GM03348 (cell line): Measurements from ENCODE around the gene MTHFR.

Experiments used
- DNase-seq: peaks from one replicate; pipeline ENCODE4 v3.0.0; 2012; ENCODE audit warnings: low spot score

Gene MTHFR

GRCh38 chr1:11805422-11806306 lies at the start of gene MTHFR, which contains the start of gene CLCN6:
Gene MTHFR, minus strand, starts transcription at chr1:11805964. Its CDS starts 2,848 bp downstream, at chr1:11803116.
Gene CLCN6, plus strand, starts transcription at chr1:11806191. Its CDS starts 72 bp downstream, at chr1:11806263.
- peak; percentile 98 for DNase-seq

- DNase-seq, result no peak
These were observed 49.7 kb upstream of the MTHFR start for GRCh38 chr1:11855430-11855829.

- DNase-seq, result no peak
These were observed 48.8 kb upstream of the MTHFR start for GRCh38 chr1:11854519-11854918.

- DNase-seq, result no peak
These were observed 45.4 kb upstream of the MTHFR start for GRCh38 chr1:11851180-11851579.

DNA sequence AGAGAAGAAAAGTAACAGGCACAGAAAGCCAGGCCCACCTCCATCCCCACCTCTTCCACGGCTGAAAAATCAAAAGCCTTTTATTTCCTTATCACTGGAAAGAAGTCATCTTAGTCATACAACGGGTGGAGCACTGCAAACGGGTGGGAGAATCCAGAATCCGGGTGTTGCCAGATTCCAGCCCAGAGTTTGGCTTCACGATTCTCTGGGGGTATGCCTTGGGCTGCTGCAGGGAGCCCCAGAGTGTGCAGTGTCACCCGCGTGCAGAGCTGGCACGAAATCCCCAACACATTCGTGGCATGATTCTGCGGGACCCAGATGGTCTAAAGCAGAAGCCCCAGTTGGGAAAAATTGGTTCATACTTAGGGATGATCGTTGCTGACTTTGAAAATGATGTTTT lies 44.4 kb upstream of the MTHFR start:
- no peak for DNase-seq

GRCh38 chr1:11848373-11848700 lies 42.6 kb upstream of the MTHFR start:
- DNase-seq, result no peak

- peak; percentile 48 for DNase-seq
These were observed 42.1 kb upstream of the MTHFR start, which contains the start of gene NPPA for GRCh38 chr1:11847667-11848372. Gene NPPA, minus strand, starts transcription at chr1:11847783. Its CDS starts 99 bp downstream, at chr1:11847684.

DNA sequence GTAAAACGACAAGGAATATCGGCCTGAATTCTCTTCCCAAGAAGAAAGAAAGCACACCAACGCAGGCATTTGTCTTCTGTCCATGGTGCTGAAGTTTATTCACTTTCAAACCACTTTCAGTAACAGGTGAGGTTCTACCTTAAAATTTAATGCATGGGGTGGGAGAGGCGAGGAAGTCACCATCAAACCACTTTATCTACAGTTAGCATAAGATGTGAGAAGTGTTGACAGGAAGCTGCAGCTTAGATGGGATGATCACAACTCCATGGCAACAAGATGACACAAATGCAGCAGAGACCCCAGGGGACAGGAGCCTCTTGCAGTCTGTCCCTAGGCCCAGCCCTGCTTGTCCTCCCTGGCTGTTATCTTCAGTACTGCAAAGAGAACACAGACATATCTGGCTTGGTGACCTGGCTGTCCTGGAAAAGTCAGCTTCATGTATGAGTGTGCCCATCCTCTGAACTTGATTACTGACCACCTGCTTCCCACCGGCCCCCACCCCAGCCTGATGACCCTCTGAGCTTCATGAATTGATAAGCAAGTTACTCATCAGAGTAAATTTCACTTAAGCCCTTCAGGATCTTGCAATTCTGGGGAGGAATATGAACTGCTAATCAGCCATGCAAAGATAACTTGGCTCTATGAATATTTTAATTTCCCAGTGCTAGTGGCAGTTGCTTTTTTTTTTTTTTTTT lies 40.0 kb upstream of the MTHFR start:
- DNase-seq, result peak; percentile 45

DNA sequence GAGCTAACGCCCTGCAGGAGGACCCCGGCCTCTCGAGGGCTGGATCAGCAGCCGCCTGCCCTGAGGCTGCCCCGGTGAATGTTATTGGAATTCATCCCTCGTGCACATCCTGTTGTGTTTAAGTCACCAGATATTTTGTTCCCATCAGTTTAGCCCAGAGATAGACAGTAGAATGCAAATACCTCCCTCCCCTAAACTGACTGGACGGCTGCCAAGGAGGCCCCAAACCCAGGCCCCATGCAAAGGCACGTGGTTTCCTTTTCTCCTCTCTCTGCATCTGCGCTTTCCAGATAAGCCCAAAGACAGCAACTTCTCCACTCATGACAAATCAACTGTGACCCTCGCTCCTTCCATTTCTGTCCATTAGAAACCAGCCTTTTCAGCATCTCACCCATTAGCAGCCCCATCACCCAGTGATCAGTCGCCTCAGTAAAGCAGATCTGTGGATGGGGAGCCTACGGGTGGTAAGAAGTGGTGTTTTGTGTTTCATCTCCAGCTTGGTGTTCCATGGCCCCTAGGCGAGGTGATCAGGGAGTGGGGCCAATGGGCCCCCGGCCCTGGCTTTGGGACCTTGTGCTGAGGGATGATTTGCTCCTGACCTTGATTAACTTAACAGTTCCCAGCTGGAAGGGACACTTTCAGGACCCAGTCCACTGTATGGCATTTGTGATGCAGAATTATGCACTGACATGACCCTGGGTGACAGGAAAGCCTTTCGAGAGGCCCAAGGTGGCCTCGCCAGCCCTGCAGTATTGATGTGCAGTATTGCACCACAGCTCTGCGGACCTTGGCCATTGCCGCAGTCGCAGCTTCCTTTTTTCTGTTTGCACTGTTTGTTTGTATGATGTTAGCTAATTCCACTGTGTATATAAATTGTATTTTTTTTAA lies 36.6 kb upstream of the MTHFR start:
- DNase-seq, result no peak

GRCh38 chr1:11841245-11842153 lies 35.7 kb upstream of the MTHFR start:
- no peak for DNase-seq

GRCh38 chr1:11839727-11840705 lies 34.3 kb upstream of the MTHFR start:
- no peak for DNase-seq

GRCh38 chr1:11838349-11839272 lies 32.8 kb upstream of the MTHFR start:
- peak; percentile 94 for DNase-seq

DNA sequence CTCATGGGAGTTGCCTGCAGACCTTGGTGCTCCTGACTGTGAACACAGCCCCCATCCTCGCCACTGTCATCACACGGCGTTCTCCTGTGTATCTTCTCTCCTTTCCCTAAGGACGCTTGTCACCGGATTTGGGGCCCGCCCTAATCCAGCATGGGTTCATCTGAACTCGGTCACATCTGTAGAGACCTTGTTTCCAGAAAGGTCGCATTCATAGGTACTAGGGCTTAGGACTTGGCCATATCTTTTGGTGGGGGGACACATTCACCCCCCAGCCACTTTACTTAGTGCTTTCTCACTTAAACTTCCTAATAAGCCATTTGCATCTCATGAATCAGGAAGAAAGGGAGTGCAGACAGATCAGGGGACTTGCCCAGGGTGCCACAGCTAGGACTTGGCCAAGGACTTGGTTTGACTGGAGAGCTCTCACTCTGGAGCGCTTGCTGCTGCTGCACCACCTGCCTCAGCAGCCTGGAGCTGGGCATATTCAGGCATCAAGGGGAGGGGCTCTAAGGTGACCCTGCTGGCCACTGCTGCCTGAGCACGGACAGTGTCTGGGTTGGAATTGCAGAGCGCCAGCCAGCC lies 32.1 kb upstream of the MTHFR start:
- no peak for DNase-seq

DNA sequence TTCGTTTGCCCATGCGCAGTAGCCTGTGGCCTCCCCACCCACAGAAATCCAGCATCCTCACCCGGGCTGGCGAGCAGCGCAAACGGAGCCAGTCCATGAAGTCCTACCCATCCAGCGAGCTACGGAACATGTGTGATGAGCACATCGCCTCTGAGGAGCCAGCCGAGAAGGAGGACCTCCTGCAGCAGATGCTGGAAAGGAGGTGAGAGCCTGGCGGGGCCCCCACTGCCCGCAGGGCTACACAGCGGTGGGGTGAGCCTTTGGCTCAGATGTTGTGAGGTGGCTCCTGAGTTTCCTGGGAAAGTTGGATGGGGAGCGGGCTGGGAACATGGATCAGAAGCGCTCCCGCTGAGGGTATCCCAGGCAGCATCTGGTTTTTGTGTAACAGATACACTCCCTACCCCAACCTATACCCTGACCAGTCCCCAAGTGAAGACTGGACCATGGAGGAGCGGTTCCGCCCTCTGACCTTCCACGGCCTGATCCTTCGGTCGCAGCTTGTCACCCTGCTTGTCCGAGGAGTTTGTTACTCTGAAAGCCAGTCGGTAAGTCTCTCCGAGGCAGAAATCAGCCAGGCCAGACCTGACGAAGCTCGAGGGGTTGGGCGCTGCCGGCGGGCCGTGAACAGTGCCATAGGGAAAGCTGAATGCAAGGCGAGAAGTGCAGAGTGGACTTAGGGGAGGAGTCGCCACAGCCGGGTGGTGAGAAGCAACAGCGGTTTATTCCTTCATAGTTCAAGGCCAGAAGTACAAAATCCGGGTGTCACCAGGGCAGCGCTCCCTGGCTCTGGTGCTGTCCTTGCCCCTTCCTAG lies 31.4 kb upstream of the MTHFR start:
- DNase-seq, result no peak

DNA sequence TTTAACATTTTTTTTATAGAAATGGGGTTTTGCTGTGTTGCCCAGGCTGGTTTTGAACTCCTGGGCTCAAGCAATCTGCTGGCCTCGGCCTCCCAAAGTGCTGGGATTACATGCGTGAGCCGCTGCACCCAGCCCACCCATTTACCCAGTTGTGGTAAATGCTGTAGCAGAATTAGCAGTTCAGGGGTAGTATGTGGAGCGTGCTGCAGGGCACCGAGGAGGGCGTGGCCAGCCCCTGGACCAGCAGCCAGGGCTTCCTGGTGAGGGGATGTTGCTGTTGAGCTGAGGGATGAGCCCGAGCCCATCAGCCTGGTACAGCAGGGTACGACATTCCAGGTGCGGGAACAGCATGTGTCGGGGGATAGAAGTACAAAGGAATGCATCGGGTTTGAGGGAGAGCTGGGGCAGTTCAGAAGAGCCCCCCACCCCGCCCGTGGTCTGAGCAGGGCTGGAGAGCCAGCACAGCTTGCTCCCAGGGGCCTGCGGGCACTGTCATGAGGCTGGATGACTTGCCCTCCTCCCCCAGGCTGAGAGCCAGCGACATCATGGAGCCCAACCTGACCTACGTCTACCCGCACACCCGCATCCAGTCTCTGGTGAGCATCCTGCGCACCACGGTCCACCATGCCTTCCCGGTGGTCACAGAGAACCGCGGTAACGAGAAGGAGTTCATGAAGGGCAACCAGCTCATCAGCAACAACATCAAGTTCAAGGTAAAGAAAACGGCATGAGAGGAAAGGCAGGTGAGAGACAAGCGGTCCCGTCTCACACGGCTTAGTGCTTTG lies 29.9 kb upstream of the MTHFR start:
- no peak for DNase-seq

GRCh38 chr1:11833900-11834299 lies 28.1 kb upstream of the MTHFR start:
- DNase-seq, result no peak
